HL-60/S4 treated with retinoic acid at 250 ng/mL for 4 days and 3 days (cell line): Measurements from ENCODE around the gene PKN1.
"Not testable (repeated sequence)": the region's sequence is repeated elsewhere in the genome, so short reads cannot be mapped to it uniquely, and the experiment has no call there.

ENCODE experiments used
- in situ Hi-C: fragments of 300-500 bp; cut with MboI; formaldehyde crosslinking; loops from 2 replicates; pipeline ENCODE4 v1.7.0; 2022; ENCODE audit warnings: low sequenced_read_pairs

Gene PKN1

DNA sequence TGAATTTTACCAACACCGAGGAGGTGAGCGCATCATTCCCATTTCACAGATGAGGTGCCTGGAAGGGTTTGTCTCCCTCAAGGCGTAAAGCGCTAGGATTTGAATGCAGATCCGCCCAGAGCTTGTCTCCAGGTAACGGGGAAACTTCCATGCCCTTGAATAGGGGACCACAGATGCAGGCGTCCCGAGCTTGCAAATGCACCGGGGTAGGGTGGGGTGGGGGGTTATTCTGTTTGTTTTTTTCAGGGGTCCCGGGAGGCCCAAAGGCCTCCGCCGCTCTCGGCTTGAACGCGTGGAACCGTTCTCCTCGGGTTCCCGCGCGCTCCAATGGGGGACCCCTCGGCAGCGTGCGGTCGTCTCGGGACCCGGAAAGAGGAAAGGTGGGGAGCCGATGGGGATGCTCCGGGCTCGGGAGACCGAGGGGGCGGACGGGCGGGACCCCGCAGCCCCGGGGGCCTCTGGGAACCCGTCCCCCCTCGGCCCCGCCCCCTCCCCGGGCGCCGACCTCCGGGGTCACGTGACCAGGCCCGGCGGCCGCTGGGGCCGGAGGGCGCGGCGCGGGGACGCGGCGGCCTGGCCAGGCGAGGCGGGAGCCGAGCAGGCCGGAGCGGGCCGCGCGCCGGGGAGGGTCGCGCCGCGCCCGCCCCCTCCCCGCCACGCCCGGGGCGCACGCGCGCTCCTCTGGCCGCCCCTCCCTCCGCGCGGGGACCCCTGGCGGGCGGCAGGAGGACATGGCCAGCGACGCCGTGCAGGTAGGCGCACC, at the start of gene PKN1:
PKN1 (plus strand) TSS at position 516 of the 763 bp plus-strand sequence; CDS start at position 732, 216 bp downstream.
- in situ Hi-C loops, result no loop called here

DNA sequence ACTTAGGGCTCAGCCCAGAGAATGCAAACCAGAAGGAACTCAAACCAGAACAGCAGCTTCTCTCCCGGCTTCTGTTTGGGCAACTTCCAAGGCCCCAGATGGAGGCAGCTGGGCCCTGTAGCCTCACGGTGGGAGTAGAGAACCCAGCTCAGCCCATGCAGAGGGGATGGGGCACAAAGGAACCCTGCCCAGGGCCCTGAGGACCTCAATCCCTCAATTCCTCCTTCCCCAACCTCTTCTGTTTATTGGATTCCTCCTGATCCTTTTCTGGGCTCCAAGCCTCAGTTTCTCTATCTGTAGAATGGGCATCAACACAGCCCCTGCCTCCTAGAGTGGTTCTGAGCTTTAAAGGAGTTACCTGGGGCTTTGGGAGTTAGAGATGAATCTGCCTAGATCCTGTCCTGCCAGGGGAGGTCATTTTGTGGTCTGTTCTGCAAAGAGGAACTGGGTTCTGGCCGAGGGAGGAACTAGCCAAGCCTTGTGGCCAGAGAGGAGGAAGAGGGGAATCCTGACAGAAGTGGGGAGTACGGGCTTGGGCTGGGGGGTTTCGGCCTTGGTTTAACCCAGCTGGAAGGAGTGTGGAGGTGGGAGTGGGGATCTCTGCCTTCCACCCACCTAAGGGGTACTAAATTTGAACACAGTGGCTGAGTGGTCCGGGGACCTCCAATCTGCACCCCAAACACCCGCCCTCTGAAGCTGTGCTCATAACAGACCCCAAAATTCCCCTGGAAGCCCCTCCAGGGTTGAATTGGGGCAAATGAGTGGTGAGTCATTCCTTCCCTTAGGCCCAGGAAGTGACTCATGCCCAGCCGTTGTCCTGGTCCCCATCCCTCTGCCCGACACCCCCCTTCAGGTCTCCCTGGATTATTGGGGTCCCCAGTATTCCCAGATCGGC, 49.2 kb upstream of the PKN1 start:
- in situ Hi-C loops, result no loop called here

DNA sequence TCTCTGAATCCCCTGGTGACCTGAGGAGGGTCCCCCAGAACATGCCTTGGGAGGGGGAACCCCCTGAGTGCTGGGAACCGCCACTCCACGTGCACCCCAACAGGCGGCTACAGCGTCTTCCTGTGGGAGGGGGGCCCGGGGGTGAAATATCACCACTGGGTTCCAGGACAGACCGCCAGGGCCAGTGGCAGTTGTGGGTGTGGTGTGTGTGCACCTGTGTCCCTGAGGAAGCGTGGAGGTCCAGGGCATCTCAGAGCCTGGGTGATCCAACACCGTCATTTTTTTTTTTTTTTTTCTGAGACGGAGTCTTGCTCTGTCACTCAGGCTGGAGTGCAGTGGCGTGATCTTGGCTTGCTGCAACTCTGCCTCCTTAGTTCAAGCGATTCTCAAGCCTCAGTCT, 47.6 kb upstream of the PKN1 start:
- in situ Hi-C loops, result no loop called here

DNA sequence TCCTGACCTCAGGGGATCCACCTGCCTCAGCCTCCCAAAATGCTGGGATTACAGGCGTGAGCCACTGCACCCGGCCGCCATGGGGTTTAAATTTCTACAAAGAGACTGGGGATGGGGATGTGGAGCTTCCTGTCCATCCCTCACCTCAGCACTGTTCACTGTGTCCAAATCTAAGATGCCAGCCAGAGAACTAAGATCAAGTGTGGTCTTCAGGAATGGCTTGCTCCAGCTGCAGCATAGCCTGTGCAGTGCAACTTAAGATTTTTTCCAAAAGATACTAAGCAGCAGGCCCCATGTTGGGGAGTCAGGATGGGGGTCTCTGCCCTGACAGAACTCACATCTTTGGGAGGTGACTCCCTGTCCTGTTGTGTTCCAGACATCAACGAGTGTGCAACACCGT, 42.6 kb upstream of the PKN1 start:
- in situ Hi-C loops, result no loop called here

DNA sequence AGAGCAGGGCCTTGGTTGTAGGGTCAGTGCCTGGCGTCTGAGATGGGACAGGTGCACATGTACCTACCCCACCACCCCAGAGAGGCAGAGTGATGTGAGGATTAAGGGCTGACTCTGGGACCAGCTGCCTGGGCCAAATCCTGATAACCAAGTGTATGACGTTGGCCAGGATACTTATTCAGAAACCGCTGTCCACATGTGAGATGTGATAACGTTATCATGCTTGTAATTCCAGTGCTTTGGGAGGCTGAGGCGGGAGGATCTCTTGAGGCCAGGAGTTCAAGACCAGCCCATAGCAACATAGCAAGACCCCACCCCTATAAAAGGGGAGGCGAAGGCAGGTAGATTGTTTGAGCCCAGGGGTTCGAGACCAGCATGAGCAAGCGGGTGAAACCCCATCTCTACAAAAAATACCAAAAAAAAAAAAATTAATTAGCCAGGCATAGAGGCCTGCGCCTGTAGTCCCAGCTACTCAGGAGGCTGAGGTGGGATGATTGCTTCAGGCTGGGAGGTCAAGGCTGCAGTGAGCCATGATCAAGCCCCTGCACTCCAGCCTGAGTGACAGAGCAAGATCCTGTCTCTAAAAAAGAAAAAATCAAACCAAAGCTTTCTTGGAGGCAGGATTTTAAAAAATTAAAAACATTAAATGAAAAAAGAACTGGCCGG, 41.8 kb upstream of the PKN1 start:
- in situ Hi-C loops, result no loop called here

DNA sequence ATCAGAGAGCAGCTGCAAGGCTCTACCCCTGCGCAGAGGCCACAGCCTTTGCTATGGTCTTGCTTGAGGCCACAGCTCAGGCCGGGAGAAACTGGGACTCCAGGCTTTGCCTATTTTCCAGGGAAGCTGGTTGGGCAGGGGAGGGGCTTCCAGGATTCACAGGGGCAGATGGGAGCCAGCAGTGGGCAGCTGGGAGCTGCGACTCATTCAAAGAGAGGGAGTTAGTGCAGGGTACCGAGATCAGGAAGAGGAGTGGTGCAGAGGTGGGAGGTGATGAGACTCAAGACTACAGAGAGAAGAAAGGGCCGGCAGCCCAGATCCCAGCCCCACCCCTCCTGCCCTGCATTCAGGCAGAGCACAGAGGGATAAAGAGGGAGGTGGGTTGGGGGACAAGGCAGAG, 39.8 kb upstream of the PKN1 start:
- in situ Hi-C loops, result no loop called here

DNA sequence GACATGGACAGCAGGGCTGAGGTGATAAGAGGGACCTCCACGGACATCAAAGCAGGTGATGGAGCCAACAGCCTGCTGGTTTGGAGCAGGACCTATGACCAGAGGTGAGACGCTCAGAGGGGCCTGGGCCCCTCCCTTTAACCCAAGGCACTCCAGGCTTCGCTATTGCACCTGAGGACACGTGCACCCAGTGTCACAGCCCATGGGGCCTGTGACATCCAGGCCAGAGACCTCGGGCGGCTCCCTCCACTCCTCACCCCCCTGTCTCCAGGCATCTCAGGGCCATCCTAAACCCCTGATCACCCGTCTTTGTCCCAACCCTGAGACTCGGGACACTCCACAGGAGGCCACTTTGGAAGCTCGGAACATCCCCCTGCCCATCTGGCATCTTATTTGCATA, 38.9 kb upstream of the PKN1 start:
- in situ Hi-C loops, result no loop called here

DNA sequence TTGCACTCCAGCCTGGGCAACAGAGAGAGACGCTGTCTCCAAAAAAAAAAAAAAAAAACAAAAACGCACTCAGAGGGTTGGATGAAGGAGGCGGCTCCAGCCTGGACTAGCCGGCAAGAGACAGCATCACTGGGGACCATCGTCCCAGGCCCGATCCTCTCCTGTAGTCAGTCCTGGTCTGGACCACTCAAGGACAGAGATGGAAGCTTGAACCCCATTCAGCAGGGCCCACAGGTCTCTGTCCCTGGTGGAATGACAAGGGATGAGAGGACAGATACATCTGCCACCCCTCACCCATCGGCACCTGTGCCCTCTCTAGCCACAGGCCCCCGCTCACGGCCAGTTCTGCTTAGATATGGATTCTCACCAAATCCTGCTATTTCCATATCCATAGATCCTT, 37.8 kb upstream of the PKN1 start:
- in situ Hi-C loops, result no loop called here

DNA sequence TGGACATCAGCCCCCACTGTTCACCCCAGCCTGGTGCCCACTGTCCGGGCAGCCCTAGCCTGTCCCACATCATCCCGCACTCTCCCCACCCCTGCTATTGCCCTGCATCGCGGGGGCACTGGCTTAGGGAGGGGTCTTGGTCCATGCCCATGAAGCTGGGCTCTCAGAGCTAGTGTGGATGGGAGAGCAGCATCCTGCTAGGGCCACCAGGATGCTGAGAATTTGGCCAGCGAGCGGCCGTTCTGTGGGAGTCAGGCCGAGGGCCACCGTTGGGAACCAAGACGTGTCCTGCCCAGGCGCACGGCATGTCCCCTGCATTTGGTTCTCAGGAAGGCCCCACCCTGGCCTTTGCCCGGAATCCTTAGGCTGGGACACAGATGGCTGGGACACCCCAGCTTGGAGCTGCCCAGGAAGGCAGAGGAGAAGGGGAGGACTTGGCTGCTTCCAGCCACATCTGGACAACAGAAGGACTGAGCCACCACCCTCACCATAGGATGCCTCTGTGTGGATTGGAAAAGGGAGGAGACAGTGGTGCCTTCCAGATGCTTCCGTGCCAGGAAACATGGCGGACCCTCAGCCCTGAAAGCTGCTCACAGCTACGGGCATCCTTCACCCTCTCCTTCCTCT, 37.3 kb upstream of the PKN1 start:
- in situ Hi-C loops, result no loop called here

DNA sequence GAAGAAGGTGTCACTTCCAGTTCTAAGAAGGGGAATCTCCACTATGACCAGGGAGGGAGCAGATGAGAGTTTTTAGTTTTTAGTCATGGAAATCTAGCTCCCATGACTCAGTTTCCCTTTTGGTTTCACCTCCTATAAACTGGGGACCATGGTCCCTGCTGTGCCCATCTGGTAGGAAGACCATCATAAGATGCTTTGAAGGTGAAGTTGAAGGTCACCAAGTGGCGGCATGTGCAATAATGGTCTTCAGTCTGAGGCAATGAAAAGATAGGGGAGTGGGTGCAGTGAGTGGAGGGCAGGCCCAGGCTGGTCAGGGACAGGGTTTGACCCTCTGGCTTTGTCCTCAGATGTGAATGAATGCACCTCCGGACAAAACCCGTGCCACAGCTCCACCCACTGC, 36.4 kb upstream of the PKN1 start:
- in situ Hi-C loops, result not testable (repeated sequence)

DNA sequence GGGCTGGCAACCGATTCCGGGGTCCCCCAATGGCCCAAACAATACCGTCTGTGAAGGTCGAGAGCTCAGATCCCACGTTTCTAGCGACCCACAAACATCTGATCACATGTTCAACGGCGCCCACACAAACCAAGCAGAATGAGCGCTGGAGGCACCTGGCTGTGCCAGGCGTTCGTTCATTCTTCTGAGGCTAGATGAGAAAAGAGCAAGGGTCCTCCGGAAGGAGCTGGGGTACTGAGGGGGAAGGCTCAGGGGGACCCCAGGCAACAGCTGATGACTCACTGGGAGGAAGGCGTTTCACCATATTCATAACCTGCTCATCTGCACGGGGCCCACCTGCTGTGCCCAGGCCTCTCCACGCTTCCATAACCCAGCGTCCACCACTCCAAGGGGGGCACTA, 35.9 kb upstream of the PKN1 start:
- in situ Hi-C loops, result not testable (repeated sequence)

DNA sequence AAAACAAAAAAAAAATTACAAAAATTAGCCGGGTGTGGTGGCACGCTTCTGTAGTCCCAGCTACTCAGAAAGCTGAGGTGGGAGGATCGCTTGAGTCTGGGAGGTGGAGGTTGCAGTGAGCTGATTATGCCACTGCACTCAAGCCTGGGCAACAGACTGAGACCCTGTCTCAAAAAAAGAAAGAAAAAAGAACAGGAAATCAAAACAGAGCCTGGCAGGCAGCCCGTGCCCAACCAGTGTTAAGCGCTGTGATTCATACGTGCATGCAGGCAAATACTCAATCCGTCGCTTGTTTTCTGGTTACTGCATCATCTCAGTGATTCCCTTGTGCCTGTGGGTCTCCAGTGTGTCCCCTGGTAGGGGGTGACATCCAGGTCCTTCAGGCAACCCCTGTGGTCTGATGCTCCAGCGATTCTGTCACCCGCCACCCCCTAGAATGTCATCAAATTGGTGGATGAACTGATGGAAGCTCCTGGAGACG, 32.1 kb upstream of the PKN1 start:
- in situ Hi-C loops, result no loop called here

DNA sequence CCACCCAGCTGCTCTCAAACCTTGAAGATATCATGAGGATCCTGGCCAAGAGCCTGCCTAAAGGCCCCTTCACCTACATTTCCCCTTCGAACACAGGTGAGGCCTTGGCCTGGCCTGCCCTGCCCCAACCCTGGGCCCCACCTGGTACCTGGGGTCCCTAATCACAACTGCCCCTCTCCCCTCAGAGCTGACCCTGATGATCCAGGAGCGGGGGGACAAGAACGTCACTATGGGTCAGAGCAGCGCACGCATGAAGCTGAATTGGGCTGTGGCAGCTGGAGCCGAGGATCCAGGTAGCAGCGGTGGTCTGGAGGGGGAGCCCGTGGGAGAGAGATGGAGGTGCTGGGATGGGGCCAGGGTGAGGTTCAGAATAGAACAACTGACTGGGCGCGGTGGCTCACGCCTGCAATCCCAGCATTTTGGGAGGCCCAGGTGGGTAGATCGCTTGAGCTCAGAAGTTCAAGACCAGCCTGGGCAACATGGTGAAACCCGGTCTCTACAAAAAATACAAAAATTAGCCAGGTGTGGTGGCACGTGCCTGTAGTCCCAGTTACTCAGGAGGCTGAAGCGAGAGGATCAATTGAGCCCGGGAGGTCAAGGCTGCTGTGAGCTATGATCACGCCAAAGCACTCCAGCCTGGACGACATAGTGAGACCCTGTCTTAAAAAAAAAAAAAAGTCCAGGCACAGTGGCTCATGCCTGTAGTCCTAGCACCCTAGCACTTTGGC, 31.5 kb upstream of the PKN1 start:
- in situ Hi-C loops, result no loop called here

DNA sequence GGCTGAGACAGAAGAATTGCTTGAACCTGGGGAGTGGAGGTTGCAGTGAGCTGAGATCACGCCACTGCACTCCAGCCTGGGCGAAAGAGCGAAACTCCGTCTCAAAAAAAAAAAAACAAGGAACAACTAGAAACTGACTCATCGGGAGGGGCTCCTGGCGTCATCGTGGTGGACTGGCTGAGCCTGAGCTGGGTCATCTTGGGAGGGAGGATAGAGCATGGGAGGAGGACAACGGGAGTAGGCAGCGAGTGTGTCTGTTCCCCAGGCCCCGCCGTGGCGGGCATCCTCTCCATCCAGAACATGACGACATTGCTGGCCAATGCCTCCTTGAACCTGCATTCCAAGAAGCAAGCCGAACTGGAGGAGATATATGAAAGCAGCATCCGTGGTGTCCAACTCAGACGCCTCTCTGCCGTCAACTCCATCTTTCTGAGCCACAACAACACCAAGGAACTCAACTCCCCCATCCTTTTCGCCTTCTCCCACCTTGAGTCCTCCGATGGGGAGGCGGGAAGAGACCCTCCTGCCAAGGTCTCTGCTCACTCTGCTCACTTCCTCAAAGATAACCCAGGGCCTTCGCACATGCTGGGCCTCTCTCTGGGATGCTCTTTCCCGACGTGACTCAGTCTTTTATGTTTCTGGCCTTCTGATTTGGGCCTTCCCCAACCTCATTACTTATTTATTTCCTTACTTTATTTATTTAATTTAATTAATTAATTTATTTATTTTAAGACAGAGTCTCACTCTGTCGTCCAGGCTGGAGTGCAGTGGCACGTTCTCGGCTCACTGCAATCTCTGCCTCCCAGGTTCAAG, 30.6 kb upstream of the PKN1 start:
- in situ Hi-C loops, result no loop called here

DNA sequence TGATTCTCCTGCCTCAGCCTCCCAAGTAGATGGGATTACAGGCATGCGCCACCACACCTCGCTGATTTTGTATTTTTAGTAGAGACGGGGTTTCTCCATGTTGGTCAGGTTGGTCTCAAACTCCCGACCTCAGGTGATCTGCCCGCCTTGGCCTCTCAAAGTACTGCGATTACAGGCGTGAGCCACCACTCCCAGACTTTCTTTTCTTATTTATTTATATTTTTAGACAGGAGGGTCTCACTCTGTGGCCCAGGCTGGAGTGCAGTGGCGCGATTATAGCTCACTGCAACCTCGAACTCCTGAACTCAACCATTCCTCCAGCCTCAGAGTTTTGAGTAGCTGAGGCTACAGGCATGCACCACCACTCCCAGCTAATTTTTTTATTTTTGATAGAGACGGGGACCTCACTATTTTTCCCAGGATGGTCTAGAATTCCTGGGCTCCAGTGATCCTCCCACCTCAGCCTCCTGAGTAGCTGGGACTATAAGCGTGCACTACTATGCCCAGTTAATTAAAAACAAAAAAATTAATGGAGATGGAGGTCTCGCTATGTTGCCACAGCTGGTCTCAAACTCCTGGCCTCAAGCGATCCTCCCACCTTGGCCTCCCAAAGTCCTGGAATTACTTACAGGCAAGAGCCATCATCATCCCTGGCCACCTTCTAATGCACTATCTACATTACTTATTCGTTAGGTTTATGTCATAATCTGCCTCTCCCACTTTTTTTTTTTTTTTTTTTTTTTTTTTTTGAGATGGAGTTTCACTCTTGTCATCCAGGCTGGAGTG, 29.8 kb upstream of the PKN1 start:
- in situ Hi-C loops, result not testable (repeated sequence)

DNA sequence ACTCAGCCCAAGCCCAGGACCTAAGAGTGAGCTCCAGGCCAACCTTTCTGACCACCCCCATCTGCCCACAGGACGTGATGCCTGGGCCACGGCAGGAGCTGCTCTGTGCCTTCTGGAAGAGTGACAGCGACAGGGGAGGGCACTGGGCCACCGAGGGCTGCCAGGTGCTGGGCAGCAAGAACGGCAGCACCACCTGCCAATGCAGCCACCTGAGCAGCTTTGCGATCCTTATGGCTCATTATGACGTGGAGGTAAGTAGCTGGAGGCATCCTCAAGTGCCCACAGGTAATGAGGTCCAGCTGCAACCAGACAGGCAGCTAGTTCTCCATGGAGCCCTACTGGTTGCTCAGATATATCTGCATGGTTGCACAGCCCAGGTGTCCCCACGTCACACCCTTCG, 28.8 kb upstream of the PKN1 start:
- in situ Hi-C loops, result no loop called here

DNA sequence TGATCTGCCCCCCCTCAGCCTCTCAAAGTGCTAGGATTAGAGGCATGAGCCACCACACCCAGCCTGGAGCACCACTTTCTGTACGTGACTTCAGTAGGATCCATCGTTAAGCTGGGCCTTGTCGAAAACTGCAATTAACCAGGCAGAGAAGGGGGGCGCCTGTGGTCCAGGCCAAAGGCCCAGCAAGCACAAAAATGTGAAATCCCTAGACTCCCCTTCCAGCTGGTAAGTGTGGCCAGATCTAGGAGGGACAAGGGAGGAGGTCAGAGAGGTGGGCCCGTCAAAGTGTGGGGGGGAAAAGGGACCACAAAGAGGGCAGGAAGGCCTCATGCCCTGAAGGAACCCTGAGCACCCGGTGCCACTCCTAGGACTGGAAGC, 27.7 kb upstream of the PKN1 start:
- in situ Hi-C loops, result no loop called here

DNA sequence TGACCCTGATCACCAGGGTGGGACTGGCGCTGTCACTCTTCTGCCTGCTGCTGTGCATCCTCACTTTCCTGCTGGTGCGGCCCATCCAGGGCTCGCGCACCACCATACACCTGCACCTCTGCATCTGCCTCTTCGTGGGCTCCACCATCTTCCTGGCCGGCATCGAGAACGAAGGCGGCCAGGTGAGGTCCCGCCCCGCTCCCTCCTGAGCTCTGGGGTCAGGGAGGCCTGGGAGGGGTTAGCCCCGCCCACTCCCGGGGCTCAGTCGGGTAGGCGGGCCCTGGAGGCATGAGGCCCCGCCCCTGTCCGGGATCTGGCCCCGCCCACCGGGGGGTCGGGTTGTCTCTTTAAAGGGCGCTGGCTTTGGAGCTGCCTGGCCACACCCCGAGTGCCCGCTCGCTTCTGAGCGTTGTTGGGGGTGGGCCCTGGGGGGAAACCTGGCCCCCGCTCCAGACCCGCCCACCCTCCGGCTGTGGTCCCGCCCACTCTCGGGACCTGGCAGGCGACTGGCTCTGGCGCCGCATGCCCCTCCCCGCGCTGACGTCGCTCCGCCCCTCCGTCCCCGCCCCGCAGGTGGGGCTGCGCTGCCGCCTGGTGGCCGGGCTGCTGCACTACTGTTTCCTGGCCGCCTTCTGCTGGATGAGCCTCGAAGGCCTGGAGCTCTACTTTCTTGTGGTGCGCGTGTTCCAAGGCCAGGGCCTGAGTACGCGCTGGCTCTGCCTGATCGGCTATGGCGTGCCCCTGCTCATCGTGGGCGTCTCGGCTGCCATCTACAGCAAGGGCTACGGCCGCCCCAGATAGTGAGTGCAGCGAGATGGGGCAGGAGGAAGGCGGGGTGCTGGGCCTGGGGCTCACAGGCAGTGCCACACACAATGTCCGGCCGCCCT, 27.1 kb upstream of the PKN1 start:
- in situ Hi-C loops, result no loop called here
